Measurements from ENCODE around the gene EME1. TPM values are rescaled to one million over a fixed set of nuclear protein-coding genes. Genes with fewer than 3 reads are reported as not detected.

EME1 gene
- total RNA-seq, 1 donor from 2014 or later: 1.3 TPM

DNA sequence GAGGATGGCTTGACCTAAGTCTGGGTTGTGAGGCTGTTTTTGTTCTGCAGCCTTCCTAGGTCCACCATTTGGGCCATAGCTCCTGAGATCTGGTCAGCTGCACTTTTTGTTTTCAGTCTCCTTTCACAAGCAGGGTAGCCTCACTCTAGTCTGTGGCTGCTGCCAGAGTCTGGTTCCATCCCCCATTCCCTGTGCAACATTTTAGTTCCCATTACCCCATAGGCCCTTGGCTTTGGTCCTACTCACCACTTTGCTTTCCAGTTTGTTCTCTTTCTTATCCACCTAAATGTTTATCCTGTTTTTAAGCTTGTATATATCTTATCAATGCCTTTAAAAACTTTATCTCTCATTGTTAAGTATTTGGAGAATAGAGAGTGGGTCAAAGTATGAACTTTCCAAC lies 33.6 kb upstream of the EME1 start:
- no peak for DNase-seq
- no peak for TF ChIP-seq CTCF (IDR thresholded peaks at IDR 0.05)

GRCh38 chr17:50344731-50345365 lies 28.2 kb upstream of the EME1 start:
- H3K27ac ChIP-seq: no peak overlapping the region
- no peak for TF ChIP-seq CTCF (IDR thresholded peaks at IDR 0.05)
- DNase-seq (no peak), ATAC-seq (no peak)
- intact Hi-C loops (cut with DNase I): no loop called here
- H3K36me3 ChIP-seq: no peaks in the 10 kb centered on the region
- no peaks in the 10 kb centered on the region for H3K27me3 ChIP-seq
- no peak overlapping the region for H3K4me3 ChIP-seq
- no peaks in the 10 kb centered on the region for H3K9me3 ChIP-seq
- peaks cover 13% of the 10 kb centered on the region for H3K4me1 ChIP-seq

More for the DNA sequence above, 33.6 kb upstream of the EME1 start:
- ATAC-seq: no peak
- H3K4me1 ChIP-seq: no peaks in the 10 kb centered on the region
- no peaks in the 10 kb centered on the region for H3K27me3 ChIP-seq
- H3K9me3 ChIP-seq: no peaks in the 10 kb centered on the region
- intact Hi-C loops (cut with DNase I): no loop called here
- H3K4me3 ChIP-seq: no peak overlapping the region
- H3K36me3 ChIP-seq: no peaks in the 10 kb centered on the region
- no peak overlapping the region for H3K27ac ChIP-seq

DNA sequence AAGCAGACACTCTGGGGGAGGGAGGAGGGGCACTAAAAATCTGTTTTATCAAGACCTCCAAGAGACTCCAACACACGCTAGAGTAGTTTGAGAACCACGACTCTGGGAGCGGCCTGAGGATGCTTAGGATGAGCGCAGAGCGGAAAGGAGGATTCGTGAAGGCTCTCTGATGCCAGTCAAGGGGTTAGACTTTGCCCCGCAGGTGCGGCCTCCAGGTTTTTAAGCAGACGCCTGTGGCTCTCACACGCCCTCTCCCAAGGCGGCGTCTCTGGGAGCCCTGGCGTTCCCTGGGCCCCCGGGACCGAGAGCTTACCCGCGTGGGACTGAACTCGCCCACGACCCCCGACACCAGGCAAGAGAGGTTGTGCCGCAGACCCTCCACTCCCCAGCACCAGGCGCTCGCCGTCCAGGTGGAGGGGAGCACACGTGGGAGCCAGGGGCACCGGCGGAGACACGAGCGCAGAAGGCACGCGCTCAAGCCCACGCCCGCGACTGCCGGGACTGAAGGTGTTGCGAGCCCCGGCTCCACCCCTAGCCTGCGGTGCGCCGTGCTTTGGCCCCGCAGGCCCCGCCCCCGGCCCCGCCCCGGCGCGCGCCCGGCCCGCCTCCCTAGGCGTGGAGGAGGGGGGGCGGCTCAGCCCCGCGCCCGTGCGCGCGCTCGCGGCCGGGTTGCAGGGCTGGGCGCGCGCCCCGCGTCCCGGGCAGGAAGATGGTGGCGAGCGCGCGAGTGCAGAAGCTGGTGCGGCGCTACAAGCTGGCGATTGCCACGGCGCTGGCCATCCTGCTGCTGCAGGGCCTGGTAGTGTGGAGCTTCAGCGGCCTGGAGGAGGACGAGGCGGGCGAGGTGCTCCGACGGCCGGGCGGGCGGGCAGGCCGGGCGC lies 27.4 kb upstream of the EME1 start, which contains the start of gene XYLT2:
Gene XYLT2 (plus strand): TSS at position 695 of the 881 bp plus-strand sequence. CDS start 15 bp downstream, at position 710.
- intact Hi-C loops (cut with DNase I): no loop called here
- ATAC-seq: peak; percentile 98
- peak within 1 kb of the TSS; percentile 90 for H3K4me3 ChIP-seq
- peaks cover 13% of the 10 kb centered on the region for H3K4me1 ChIP-seq
- no peaks in the 10 kb centered on the region for H3K27me3 ChIP-seq
- H3K36me3 ChIP-seq: no peaks in the 10 kb centered on the region
- H3K9me3 ChIP-seq: no peaks in the 10 kb centered on the region
- no peak for TF ChIP-seq CTCF (IDR thresholded peaks at IDR 0.05)
- peak within 1 kb of the TSS; percentile 70 for H3K27ac ChIP-seq
- DNase-seq: peak; percentile 93

DNA sequence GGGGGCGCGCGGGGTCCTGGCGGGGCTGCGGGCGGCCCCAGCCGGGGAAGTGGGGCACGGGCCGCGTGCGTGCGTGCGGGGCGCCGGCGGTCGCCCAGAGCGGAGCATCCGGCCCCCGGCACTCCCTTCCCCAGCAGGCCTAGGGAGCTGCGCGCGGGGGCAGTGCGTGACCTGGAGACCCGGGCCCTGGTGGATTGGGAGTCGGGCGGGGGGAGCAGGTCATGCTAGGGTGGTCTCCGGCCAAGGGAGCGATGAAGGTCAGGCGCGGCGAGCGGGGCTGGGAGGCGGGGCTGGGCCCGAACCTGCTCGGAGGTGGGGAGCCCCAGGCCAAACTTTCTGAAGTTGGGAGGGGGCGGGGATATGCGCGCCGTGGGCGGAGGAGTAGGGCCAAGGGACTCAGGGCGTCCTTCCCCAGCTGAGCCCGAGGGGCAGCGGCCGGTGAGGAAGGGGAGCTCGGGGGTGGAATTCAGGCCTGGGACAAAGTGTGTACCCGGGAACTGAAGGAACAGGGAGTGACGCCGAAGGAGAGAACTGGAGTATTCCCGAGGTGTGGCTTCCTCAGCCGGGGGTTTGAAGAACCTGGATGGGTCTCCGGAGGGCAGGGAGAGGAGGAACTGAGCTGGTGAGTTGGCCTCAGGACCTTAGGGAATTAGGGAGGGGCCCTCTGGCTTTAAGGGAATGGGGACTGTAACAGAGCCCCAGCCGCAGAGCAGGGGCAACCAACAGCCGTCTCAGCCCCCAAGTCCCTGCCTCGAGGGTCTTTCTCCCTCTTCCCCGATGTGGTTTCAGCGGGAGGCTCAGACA lies 26.5 kb upstream of the EME1 start:
- DNase-seq: peak; percentile 80
- no peaks in the 10 kb centered on the region for H3K36me3 ChIP-seq
- H3K27ac ChIP-seq: peak overlapping the region; percentile 70
- no peaks in the 10 kb centered on the region for H3K27me3 ChIP-seq
- TF ChIP-seq CTCF (IDR thresholded peaks at IDR 0.05): no peak
- H3K4me1 ChIP-seq: peaks cover 13% of the 10 kb centered on the region
- intact Hi-C loops (cut with DNase I): no loop called here
- peak; percentile 53 for ATAC-seq
- peak overlapping the region; percentile 90 for H3K4me3 ChIP-seq
- no peaks in the 10 kb centered on the region for H3K9me3 ChIP-seq

GRCh38 chr17:50347117-50347893 lies 25.7 kb upstream of the EME1 start:
- peaks cover 13% of the 10 kb centered on the region for H3K4me1 ChIP-seq
- H3K36me3 ChIP-seq: no peaks in the 10 kb centered on the region
- no peaks in the 10 kb centered on the region for H3K9me3 ChIP-seq
- no peak for TF ChIP-seq CTCF (IDR thresholded peaks at IDR 0.05)
- ATAC-seq (no peak), DNase-seq (peak; percentile 61)
- H3K27me3 ChIP-seq: no peaks in the 10 kb centered on the region
- peak overlapping the region; percentile 70 for H3K27ac ChIP-seq
- peak overlapping the region; percentile 90 for H3K4me3 ChIP-seq
- intact Hi-C loops (cut with DNase I): no loop called here
